PC-3 (cell line): ENCODE data around the gene MCUB. TPM values are rescaled to one million over a fixed set of nuclear protein-coding genes. Genes with fewer than 3 reads are reported as not detected.
"Not testable (repeated sequence)": the region's sequence is repeated elsewhere in the genome, so short reads cannot be mapped to it uniquely, and the experiment has no call there.

ENCODE experiments used
- ATAC-seq: fragments of 200-7000 bp; cut with Tn5 transposase; 2 replicates; pipeline ENCODE4 v1.9.1; 2020; ENCODE audit warnings: mild to moderate bottlenecking, moderate library complexity
- BruUV-seq: library from RNA; stranded (reverse); fragments of 400-500 nt; replicated peaks from 2 replicates; lab custom pipeline; 2021; lab: Mats Ljungman, UMichigan
- CTCF ChIA-PET: fragments of 300-600 bp; sonication (Branson Sonifier 250); formaldehyde crosslinking; loops from one replicate; lab custom pipeline; 2022; ENCODE audit warnings: antibody characterized with exemption; lab: Charles Lee
- POLR2A ChIA-PET: fragments of 300-600 bp; sonication (Branson Sonifier 250); formaldehyde crosslinking; loops from one replicate; lab custom pipeline; 2022; ENCODE audit warnings: antibody characterized with exemption; ENCODE audit not compliant: unreplicated experiment; lab: Charles Lee
- DNase-seq: peaks from one replicate; pipeline ENCODE4 v3.0.0-alpha.2; 2015
- H2AFZ ChIP-seq: fragments of 300-600 bp; sonication (generic); 2 replicates; pipeline ENCODE4 v1.6.0; 2016; ENCODE audit warnings: antibody characterized with exemption, low read length
- H3F3A ChIP-seq: fragments of 300-600 bp; sonication (generic); one replicate; pipeline ENCODE4 v1.6.0; 2017; ENCODE audit warnings: antibody characterized with exemption, low read length, control low read depth, mild to moderate bottlenecking; ENCODE audit not compliant: unreplicated experiment
- H3K27ac ChIP-seq: fragments of 300-600 bp; sonication (generic); 2 replicates; pipeline ENCODE4 v1.5.1; 2016; ENCODE audit warnings: mild to moderate bottlenecking, low read length
- H3K27me3 ChIP-seq: fragments of 300-600 bp; sonication (generic); 2 replicates; pipeline ENCODE4 v1.6.1; 2016; ENCODE audit warnings: low read length, mixed read lengths
- H3K36me3 ChIP-seq: fragments of 300-600 bp; sonication (generic); 2 replicates; pipeline ENCODE4 v1.6.1; 2016; ENCODE audit warnings: low read depth, mixed run types, low read length, mixed read lengths
- H3K4me1 ChIP-seq: fragments of 300-600 bp; sonication (generic); 2 replicates; pipeline ENCODE4 v1.5.1; 2016; ENCODE audit warnings: low read length; ENCODE audit not compliant: insufficient read depth
- H3K4me2 ChIP-seq: fragments of 300-600 bp; sonication (generic); 2 replicates; pipeline ENCODE4 v1.6.0; 2016; ENCODE audit warnings: low read length
- H3K4me3 ChIP-seq: fragments of 300-600 bp; sonication (generic); 2 replicates; pipeline ENCODE4 v1.5.1; 2016; ENCODE audit warnings: mild to moderate bottlenecking, low read length, mixed read lengths
- H3K79me2 ChIP-seq: fragments of 300-600 bp; sonication (generic); 2 replicates; pipeline ENCODE4 v1.6.1; 2017; ENCODE audit warnings: low read length, mixed read lengths
- H3K9ac ChIP-seq: fragments of 300-600 bp; sonication (generic); 2 replicates; pipeline ENCODE4 v1.6.0; 2016; ENCODE audit warnings: mild to moderate bottlenecking, low read length
- H3K9me2 ChIP-seq: fragments of 300-600 bp; sonication (generic); replicated peaks from 2 replicates; pipeline ENCODE4 v1.6.1; 2016; ENCODE audit warnings: mixed run types, low read length, mixed read lengths
- H3K9me3 ChIP-seq: fragments of 300-600 bp; sonication (generic); 2 replicates; pipeline ENCODE4 v1.6.1; 2016; ENCODE audit warnings: low read length, mixed read lengths
- H4K20me1 ChIP-seq: fragments of 300-600 bp; sonication (generic); 2 replicates; pipeline ENCODE4 v1.6.1; 2016; ENCODE audit warnings: low read length, mixed read lengths
- EZH2 ChIP-seq: fragments of 300-600 bp; sonication (generic); IDR thresholded peaks from one replicate; pipeline ENCODE4 v1.6.1; 2017; ENCODE audit warnings: antibody characterized with exemption, mild to moderate bottlenecking, low read length; ENCODE audit not compliant: unreplicated experiment
- EZH2phosphoT487 ChIP-seq: fragments of 300-600 bp; sonication (generic); IDR thresholded peaks from 2 replicates; pipeline ENCODE4 v1.6.1; 2018; ENCODE audit warnings: mild to moderate bottlenecking, antibody characterized with exemption, low read length, borderline replicate concordance
- intact Hi-C: fragments of 100-400 bp; cut with micrococcal nuclease; formaldehyde crosslinking; loops from 2 replicates; pipeline ENCODE4 v1.9.0; 2023
- total RNA-seq: library from RNA; depleted of rRNA; stranded (reverse); fragments of >200 nt; gene quantifications from 2 replicates; pipeline ENCODE4 v1.2.3, GENCODE V29; 2014
- TF ChIP-seq, protein P1 (sequence below): fragments of 300-600 bp; sonication (generic); conservative IDR thresholded peaks from 2 replicates; pipeline ENCODE4 v1.5.1; 2017; ENCODE audit warnings: antibody characterized with exemption, low read depth, mild to moderate bottlenecking, low read length

The MCUB gene
- total RNA-seq, 1 experiment from 2014 or later = 18.4 TPM

DNA sequence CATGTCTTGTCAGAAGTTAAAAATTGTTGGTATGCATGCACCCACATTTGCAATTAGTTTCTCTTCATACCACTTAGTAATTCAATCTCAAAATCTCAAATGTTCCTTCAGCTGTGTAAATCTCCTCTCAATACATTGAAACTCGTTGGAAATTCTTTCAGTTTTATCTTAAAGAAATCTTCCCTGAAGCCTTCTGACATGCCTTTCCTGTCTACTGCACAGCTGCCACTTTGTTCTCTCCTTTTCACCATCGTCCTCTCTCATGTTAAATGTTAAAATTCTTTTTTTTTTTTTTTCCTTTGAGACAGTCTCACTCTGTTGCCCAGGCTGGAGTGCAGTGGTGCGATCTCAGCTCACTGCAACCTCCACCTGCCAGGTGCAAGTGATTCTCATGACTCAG, 30.9 kb downstream of the MCUB start:
- POLR2A ChIA-PET = no interaction called here
- DNase-seq (no peak), ATAC-seq (no peak)
- Histone ChIP-seq H3K79me2 (no peaks in the 10 kb centered on the region), H3K9ac (no peak overlapping the region), H3K4me3 (no peak overlapping the region), H3F3A (no peaks in the 10 kb centered on the region), H3K27ac (no peak overlapping the region), H3K36me3 (no peaks in the 10 kb centered on the region), H4K20me1 (no peaks in the 10 kb centered on the region), H3K27me3 (no peaks in the 10 kb centered on the region), H3K4me2 (no peak overlapping the region), H3K4me1 (peaks cover 12% of the 10 kb centered on the region), H2AFZ (no peak overlapping the region), H3K9me3 (no peaks in the 10 kb centered on the region), H3K9me2 (no peaks in the 10 kb centered on the region)
- intact Hi-C loops = no loop called here
- TF ChIP-seq EZH2phosphoT487 (no peak), EZH2 (no peak)
- TF ChIP-seq, protein P1, sequence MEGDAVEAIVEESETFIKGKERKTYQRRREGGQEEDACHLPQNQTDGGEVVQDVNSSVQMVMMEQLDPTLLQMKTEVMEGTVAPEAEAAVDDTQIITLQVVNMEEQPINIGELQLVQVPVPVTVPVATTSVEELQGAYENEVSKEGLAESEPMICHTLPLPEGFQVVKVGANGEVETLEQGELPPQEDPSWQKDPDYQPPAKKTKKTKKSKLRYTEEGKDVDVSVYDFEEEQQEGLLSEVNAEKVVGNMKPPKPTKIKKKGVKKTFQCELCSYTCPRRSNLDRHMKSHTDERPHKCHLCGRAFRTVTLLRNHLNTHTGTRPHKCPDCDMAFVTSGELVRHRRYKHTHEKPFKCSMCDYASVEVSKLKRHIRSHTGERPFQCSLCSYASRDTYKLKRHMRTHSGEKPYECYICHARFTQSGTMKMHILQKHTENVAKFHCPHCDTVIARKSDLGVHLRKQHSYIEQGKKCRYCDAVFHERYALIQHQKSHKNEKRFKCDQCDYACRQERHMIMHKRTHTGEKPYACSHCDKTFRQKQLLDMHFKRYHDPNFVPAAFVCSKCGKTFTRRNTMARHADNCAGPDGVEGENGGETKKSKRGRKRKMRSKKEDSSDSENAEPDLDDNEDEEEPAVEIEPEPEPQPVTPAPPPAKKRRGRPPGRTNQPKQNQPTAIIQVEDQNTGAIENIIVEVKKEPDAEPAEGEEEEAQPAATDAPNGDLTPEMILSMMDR = no peak
- CTCF ChIA-PET = interaction anchor here (0.6 kb wide), 1 partner anchor 25 kb away, joined by 6 read pairs; no protein-coding TSS in a partner anchor
- no TSS peak for BruUV-seq

DNA sequence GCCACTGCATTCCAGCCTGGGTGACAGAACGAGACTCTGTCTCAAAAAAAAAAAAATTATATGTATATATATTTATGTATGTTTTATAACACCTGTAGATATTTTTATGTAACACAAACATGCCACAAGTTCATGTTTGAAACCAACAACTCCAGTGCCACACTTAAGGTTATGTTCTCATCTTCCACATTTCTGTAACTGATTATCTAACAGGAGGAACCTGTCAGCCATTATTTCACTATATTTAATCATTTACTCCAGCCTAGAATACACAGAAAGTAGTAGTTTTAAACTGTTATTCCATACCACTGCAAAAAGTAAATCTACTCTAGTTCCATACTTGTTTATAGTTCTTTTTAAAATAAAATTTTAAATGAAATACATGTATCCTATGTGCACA, 32.3 kb downstream of the MCUB start:
- no peaks in the 10 kb centered on the region for H4K20me1 ChIP-seq
- H3K9me2 ChIP-seq = no peaks in the 10 kb centered on the region
- TF ChIP-seq EZH2 = no peak
- no peak for TF ChIP-seq EZH2phosphoT487
- TF ChIP-seq, protein P1 = no peak
- intact Hi-C loops = no loop called here
- ChIA-PET POLR2A (no interaction called here), CTCF (no interaction called here)
- no peak overlapping the region for H3K4me3 ChIP-seq
- no peak overlapping the region for H2AFZ ChIP-seq
- H3K27me3 ChIP-seq = no peaks in the 10 kb centered on the region
- H3K9me3 ChIP-seq = no peaks in the 10 kb centered on the region
- no TSS peak for BruUV-seq
- H3K4me1 ChIP-seq = peaks cover 12% of the 10 kb centered on the region
- no peaks in the 10 kb centered on the region for H3K36me3 ChIP-seq
- H3K4me2 ChIP-seq = no peak overlapping the region
- no peaks in the 10 kb centered on the region for H3F3A ChIP-seq
- H3K9ac ChIP-seq = no peak overlapping the region
- no peak for DNase-seq
- no peak overlapping the region for H3K27ac ChIP-seq
- no peak for ATAC-seq
- no peaks in the 10 kb centered on the region for H3K79me2 ChIP-seq

DNA sequence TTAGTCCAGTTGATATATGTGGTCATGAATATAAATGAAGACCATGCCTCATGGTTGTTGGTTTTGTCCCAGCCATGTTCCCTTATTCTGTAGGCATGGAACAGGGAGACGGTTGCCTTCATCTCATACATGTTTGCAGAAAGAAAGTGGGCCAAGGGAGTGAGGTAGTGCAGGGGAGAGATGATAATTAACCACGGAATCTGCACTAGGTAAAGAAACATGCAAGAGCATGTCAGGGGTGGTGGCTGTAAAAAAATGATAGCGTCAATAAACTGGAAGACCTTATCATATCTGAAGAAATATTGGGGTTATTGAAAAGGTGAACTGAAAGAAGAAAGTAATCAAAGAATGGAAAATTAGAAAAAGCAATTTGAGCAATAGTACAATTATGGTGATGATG, 35.1 kb downstream of the MCUB start:
- H3K27me3 ChIP-seq, H2AFZ ChIP-seq, H3K4me3 ChIP-seq, BruUV-seq, H3K79me2 ChIP-seq, H3K36me3 ChIP-seq, DNase-seq, ATAC-seq, H3F3A ChIP-seq, CTCF ChIA-PET, H3K4me1 ChIP-seq, H3K27ac ChIP-seq, H3K9ac ChIP-seq, H4K20me1 ChIP-seq, POLR2A ChIA-PET, H3K9me3 ChIP-seq, H3K9me2 ChIP-seq, H3K4me2 ChIP-seq, intact Hi-C loops: not testable (repeated sequence)

DNA sequence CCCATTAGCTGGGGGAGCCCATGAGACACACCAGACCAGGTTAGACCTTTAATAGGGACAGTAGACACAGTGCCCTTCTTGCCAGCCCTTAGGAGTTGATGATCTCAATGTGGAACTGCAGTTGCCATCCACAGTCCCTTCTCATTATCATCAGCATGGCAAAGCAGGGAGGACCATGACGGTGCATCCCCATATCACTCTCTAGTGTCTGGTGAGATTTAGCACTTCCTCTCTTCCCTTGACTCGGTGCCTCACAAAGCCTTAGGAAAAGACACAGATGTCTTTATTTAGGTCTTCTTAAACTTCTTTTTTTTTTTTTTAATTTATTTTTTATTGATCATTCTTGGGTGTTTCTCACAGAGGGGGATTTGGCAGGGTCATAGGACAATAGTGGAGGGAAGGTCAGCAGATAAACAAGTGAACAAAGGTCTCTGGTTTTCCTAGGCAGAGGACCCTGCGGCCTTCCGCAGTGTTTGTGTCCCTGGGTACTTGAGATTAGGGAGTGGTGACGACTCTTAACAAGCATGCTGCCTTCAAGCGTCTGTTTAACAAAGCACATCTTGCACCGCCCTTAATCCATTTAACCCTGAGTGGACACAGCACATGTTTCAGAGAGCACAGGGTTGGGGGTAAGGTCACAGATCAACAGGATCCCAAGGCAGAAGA, 36.5 kb downstream of the MCUB start:
- CTCF ChIA-PET, H3K36me3 ChIP-seq, H3K79me2 ChIP-seq: not testable (repeated sequence)

More for the DNA sequence above, 36.5 kb downstream of the MCUB start:
- H3K4me1 ChIP-seq, H2AFZ ChIP-seq, H3K9ac ChIP-seq, H3K9me3 ChIP-seq, intact Hi-C loops, ATAC-seq, BruUV-seq, H3K4me3 ChIP-seq, DNase-seq, H3K27me3 ChIP-seq, H4K20me1 ChIP-seq, H3F3A ChIP-seq, H3K4me2 ChIP-seq, POLR2A ChIA-PET, H3K9me2 ChIP-seq, H3K27ac ChIP-seq: not testable (repeated sequence)
